Measurements from ENCODE around the gene CFP.
A peak's percentile ranks its signal among the peaks of the same experiment; 100 is the strongest.
"Not testable (repeated sequence)": the region's sequence is repeated elsewhere in the genome, so short reads cannot be mapped to it uniquely, and the experiment has no call there.

CFP gene

GRCh38 chrX:47611489-47611888 lies 18.2 kb downstream of the CFP start:
- no peak for DNase-seq (ENCODE audit: low read depth)
- H3K4me3 ChIP-seq (ENCODE audit: low read depth, low read length), result no peak overlapping the region

DNA sequence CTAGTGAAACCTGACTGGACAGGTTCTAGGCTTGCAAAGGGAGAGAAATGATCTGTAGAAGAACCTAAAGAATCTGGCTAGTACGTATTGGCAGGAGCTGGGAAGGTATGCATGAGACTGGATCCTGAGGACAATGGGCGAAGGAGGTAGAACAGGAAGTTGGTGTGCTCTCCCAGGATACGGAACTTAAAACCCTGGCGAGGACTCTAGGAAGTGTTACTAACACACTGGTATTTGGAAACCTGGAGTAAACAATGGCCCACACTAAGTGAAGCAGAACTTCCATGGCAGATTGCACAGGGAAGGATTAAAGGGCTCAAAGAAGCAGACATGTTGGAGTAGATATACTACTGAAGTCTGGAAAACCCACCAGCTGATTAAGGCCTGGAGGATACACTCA lies 19.2 kb downstream of the CFP start:
- H3K4me3 ChIP-seq (ENCODE audit: low read depth, low read length), result no peak overlapping the region
- no peak for DNase-seq (ENCODE audit: low read depth)

DNA sequence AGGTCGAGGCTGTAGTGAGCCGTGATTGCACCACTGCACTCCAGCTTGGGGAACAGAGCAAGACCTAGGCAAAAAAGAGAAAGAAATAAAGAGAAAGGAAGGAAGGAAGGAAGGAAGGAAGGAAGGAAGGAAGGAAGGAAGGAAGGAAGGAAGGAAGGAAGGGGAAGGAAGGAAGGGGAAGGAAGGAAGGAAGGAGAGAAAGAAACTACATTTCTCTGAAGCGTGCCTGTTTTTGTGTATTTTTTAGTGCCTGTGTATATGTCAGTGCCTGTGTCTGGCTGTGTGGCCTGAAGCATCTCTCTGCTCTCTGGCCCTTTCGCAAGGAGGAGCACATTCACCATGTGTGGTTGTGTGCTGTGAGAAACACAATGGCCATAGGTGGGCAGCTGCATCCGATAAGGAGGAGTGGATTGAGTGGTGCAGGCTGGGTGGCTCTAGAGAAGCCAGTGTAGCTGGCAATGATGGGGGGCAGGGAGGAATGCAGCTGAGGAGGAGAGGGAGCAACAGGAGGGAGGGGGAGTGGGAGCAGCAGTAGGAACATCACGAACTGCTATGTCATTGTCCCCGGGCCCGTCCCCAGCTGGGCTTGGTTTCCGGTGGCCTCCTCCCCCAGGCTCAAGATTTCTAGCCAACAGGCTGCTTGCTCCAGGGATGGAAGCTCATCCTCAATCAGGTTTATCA lies 21.5 kb downstream of the CFP start:
- DNase-seq (ENCODE audit: low read depth), result no peak
- H3K4me3 ChIP-seq (ENCODE audit: low read depth, low read length), result no peak overlapping the region

DNA sequence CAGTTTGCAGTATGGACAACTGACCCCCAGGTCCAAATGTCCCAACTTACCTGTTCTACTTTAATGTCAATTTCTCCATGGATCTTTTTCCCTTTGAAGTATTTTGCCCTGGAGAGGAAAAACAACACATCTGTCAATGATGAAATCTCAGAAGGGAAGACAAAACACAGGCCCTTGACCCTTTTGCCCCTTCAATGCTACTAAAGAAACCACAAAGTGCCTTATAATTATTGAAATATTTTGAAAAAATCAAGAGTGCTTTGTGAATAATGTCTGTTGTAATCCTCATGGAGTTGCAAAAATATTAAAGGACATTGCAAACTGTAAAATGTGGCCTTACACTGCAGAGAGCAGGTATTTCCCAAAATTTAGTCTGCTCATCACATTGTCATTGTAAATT lies 22.6 kb downstream of the CFP start:
- DNase-seq (ENCODE audit: low read depth), result no peak
- H3K4me3 ChIP-seq (ENCODE audit: low read depth, low read length), result no peak overlapping the region

- no peak overlapping the region for H3K4me3 ChIP-seq (ENCODE audit: low read depth, low read length)
- no peak for DNase-seq (ENCODE audit: low read depth)
These were observed 24.7 kb downstream of the CFP start for GRCh38 chrX:47605024-47605423.

- not testable (repeated sequence) for DNase-seq (ENCODE audit: low read depth); H3K4me3 ChIP-seq (ENCODE audit: low read depth, low read length)
These were observed 26.6 kb downstream of the CFP start for GRCh38 chrX:47603125-47603524.

GRCh38 chrX:47597222-47597621 lies 32.5 kb downstream of the CFP start:
- H3K4me3 ChIP-seq (ENCODE audit: low read depth, low read length), result no peak overlapping the region
- no peak for DNase-seq (ENCODE audit: low read depth)

DNA sequence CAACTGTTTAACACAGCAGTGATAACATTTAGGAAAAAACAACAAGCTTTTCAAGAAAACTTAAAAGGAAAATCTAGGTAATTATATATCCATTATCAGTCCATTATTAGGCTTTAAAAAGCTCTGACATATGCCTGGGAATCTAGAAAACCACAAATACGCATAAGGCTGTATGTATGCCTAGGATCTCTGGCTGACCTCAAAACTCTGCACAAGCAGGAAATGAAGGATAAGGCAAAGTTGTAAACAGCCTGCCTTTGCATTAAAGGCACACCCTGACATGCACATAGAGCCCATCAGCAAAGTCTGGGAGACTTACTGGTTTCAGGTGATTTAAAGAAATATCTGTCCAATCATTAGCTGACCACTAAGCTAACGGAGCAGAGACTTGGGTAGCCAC lies 33.5 kb downstream of the CFP start:
- H3K4me3 ChIP-seq (ENCODE audit: low read depth, low read length), result no peak overlapping the region
- DNase-seq (ENCODE audit: low read depth), result no peak

GRCh38 chrX:47595716-47596251 lies 33.9 kb downstream of the CFP start:
- DNase-seq (ENCODE audit: low read depth), result peak; percentile 51
- no peak overlapping the region for H3K4me3 ChIP-seq (ENCODE audit: low read depth, low read length)

DNA sequence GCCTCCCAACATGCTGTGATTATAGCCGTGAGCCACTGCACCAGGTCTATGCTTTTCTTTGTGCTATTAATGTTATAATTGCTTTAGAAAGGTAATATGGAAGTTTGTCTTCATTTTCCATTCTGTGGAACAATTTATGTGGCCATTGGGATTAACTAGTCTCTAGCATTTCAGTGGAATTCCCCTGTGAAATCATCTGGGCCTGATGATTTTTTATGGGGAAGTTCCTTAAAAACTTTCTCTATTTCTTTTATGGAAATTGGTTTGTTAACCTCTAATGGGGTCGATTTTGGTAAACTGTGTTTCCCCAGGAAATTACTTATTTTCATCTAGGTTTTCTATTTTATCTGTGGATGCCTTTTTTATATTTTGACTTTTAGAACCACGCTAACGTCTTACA lies 36.2 kb downstream of the CFP start:
- H3K4me3 ChIP-seq (ENCODE audit: low read depth, low read length), result no peak overlapping the region
- no peak for DNase-seq (ENCODE audit: low read depth)

- DNase-seq (ENCODE audit: low read depth), result no peak
- H3K4me3 ChIP-seq (ENCODE audit: low read depth, low read length), result no peak overlapping the region
These were observed 38.7 kb downstream of the CFP start for GRCh38 chrX:47590984-47591383.

GRCh38 chrX:47587906-47588735 lies 41.6 kb downstream of the CFP start:
- no peak for DNase-seq (ENCODE audit: low read depth)
- H3K4me3 ChIP-seq (ENCODE audit: low read depth, low read length), result no peak overlapping the region

GRCh38 chrX:47587091-47587891 lies 42.4 kb downstream of the CFP start:
- no peak overlapping the region for H3K4me3 ChIP-seq (ENCODE audit: low read depth, low read length)
- no peak for DNase-seq (ENCODE audit: low read depth)

- DNase-seq (ENCODE audit: low read depth), result no peak
- H3K4me3 ChIP-seq (ENCODE audit: low read depth, low read length), result no peak overlapping the region
These were observed 43.5 kb downstream of the CFP start for GRCh38 chrX:47586043-47586787.

DNA sequence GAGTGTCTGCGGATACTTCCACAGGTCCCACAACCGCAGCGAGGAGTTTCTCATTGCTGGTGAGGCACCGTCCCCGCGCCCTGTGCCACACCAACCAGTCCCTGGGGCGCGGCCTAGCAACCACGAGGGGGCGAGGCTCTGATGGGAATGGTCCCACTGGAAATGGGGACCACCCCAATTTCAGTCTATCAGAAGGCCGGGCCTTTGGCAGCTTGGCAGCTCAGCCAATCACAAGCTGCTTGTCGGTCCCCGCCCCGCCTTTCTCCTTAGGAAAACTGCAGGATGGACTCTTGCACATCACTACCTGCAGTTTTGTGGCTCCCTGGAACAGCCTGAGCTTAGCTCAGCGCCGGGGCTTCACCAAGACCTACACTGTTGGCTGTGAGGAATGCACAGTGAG lies 44.5 kb downstream of the CFP start:
- peak overlapping the region; percentile 1 for H3K4me3 ChIP-seq (ENCODE audit: low read depth, low read length)
- DNase-seq (ENCODE audit: low read depth), result no peak

- DNase-seq (ENCODE audit: low read depth), result no peak
- peak overlapping the region; percentile 69 for H3K4me3 ChIP-seq (ENCODE audit: low read depth, low read length)
These were observed 45.0 kb downstream of the CFP start for GRCh38 chrX:47584714-47585113.

DNA sequence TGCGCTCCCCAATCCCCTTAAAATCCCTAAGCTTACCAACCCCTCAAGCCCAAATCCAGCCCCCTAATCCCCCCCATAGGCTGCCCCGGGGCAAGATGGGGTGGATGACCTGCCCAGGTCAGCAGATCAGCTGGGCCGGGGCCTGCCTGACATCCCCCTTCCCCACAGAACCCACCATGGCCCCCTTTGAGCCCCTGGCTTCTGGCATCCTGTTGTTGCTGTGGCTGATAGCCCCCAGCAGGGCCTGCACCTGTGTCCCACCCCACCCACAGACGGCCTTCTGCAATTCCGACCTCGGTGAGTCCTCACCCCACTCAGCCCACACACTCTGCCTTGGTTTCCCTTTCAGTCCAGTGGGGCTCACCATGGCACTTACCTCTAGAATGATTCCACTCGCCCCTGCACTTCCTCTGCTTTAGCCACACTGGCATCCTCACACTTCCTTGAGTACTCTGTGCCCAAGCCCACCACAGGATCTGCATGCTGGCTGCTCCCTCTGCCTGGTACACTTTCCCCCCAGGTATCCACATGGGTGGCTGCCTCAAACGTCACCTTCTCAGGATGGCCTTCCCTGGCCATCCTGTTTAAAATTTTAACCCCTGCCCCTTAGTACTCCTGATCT lies 46.4 kb downstream of the CFP start:
- H3K4me3 ChIP-seq (ENCODE audit: low read depth, low read length), result peak overlapping the region; percentile 69
- no peak for DNase-seq (ENCODE audit: low read depth)

DNA sequence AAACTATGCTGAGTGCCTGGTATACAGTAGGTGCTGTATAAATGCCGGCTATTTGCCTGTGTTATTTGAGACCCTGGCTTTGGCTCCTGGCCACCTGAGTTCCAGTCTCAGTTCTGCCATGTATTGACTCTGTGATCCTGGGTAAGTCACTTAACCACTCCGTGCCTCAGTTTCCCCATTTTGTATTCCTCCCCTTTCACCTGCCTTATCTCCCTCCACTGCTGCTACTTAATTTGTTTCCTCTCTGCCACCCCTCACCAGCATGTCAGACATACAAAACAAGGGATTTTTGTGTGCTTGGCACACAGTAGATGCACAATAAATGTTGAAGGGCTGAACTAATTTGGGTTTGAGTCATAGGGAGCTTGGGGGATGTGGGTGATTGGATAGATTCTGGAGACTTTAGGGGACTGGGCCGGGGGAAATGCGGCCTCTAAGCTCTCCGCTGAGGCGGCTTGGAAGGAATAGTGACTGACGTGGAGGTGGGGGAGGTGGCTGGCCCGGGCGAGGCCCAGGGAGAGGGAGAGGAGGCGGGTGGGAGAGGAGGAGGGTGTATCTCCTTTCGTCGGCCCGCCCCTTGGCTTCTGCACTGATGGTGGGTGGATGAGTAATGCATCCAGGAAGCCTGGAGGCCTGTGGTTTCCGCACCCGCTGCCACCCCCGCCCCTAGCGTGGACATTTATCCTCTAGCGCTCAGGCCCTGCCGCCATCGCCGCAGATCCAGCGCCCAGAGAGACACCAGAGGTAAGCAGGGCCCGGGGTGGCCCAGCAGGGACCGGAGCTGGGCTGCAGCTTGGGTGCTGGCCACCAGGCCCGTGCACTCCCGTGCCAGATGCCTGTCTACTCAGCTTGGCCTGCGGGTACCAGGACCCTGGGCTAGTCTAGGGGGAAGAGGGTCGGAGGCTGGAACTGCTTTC lies 47.7 kb downstream of the CFP start, which contains the start of gene TIMP1:
Gene TIMP1 (plus strand): TSS at position 706 of the 917 bp plus-strand sequence. CDS start 980 bp downstream, outside the sequence.
- peak within 1 kb of the TSS; percentile 69 for H3K4me3 ChIP-seq (ENCODE audit: low read depth, low read length)
- DNase-seq (ENCODE audit: low read depth), result peak; percentile 84
